WTC11 (cell line): ENCODE measurements around the gene TEX52. TPM values are rescaled to one million over a fixed set of nuclear protein-coding genes. Genes with fewer than 3 reads are reported as not detected.

ENCODE experiments used
- ATAC-seq: fragments of 200-7000 bp; cut with Tn5 transposase; 2 replicates; pipeline ENCODE4 v1.10.0; 2021; ENCODE audit warnings: mild to moderate bottlenecking, moderate library complexity
- CTCF ChIA-PET: fragments of 300-600 bp; sonication (Branson Sonifier 250); formaldehyde crosslinking; loops from one replicate; lab custom pipeline; 2021; ENCODE audit warnings: antibody characterized with exemption; lab: Charles Lee
- POLR2A ChIA-PET: fragments of 350-600 bp; sonication (Branson Sonifier 250); formaldehyde crosslinking; loops from one replicate; lab custom pipeline; 2021; ENCODE audit warnings: antibody characterized with exemption; lab: Charles Lee
- DNase-seq: peaks from one replicate; pipeline ENCODE4 v3.0.0; 2021; ENCODE audit warnings: low spot score
- H3K27ac Mint-ChIP-seq: 2 replicates; pipeline ENCODE4 v1.8.0; 2021; ENCODE audit warnings: mixed read lengths
- H3K27me3 Mint-ChIP-seq: 2 replicates; pipeline ENCODE4 v1.8.0; 2021; ENCODE audit warnings: low read depth, mild to moderate bottlenecking, moderate library complexity, mixed read lengths
- H3K36me3 Mint-ChIP-seq: 2 replicates; pipeline ENCODE4 v1.8.0; 2021; ENCODE audit warnings: mixed read lengths
- H3K4me1 Mint-ChIP-seq: 2 replicates; pipeline ENCODE4 v1.8.0; 2022; ENCODE audit warnings: mixed read lengths
- H3K4me3 Mint-ChIP-seq: 2 replicates; pipeline ENCODE4 v1.8.0; 2021; ENCODE audit warnings: mild to moderate bottlenecking, moderate library complexity, mixed read lengths
- H3K9me3 Mint-ChIP-seq: 2 replicates; pipeline ENCODE4 v1.8.0; 2021; ENCODE audit warnings: mixed read lengths
- CREM ChIP-seq: sonication (generic); formaldehyde crosslinking; IDR thresholded peaks from 2 replicates; pipeline ENCODE4 v1.8.1; 2022; ENCODE audit warnings: mild to moderate bottlenecking, missing genetic modification reagents, moderate library complexity
- ELF4 ChIP-seq: sonication (generic); formaldehyde crosslinking; IDR thresholded peaks from 2 replicates; pipeline ENCODE4 v1.8.1; 2022; ENCODE audit warnings: low read depth, mild to moderate bottlenecking, moderate library complexity, missing genetic modification reagents
- EMX1 ChIP-seq: fragments of 250-450 bp; sonication (Bioruptor Pico); IDR thresholded peaks from 2 replicates; pipeline ENCODE4 v1.8.0; 2021; ENCODE audit warnings: mild to moderate bottlenecking
- IRF2 ChIP-seq: sonication (generic); formaldehyde crosslinking; IDR thresholded peaks from 2 replicates; pipeline ENCODE4 v1.8.0; 2022; ENCODE audit warnings: low read depth, missing genetic modification reagents, borderline replicate concordance
- MLX ChIP-seq: sonication (generic); formaldehyde crosslinking; IDR thresholded peaks from 2 replicates; pipeline ENCODE4 v1.8.1; 2023; ENCODE audit warnings: mild to moderate bottlenecking, missing genetic modification reagents, moderate library complexity
- NFATC4 ChIP-seq: fragments of 250-450 bp; sonication (Bioruptor Pico); IDR thresholded peaks from 2 replicates; pipeline ENCODE4 v1.9.0; 2021; ENCODE audit warnings: mild to moderate bottlenecking
- NFYB ChIP-seq: sonication (generic); formaldehyde crosslinking; conservative IDR thresholded peaks from 2 replicates; pipeline ENCODE4 v1.8.0; 2022; ENCODE audit warnings: low read depth, missing genetic modification reagents
- SMAD4 ChIP-seq: sonication (generic); formaldehyde crosslinking; IDR thresholded peaks from 2 replicates; pipeline ENCODE4 v1.8.0; 2022; ENCODE audit warnings: mild to moderate bottlenecking, missing genetic modification reagents
- USF1 ChIP-seq: sonication (generic); formaldehyde crosslinking; IDR thresholded peaks from 2 replicates; pipeline ENCODE4 v1.8.0; 2022; ENCODE audit warnings: mild to moderate bottlenecking, missing genetic modification reagents
- ZNF121 ChIP-seq: sonication (generic); formaldehyde crosslinking; IDR thresholded peaks from 2 replicates; pipeline ENCODE4 v1.8.0; 2023; ENCODE audit warnings: missing genetic modification reagents
- ZNF138 ChIP-seq: sonication (generic); formaldehyde crosslinking; conservative IDR thresholded peaks from 2 replicates; pipeline ENCODE4 v1.8.1; 2022; ENCODE audit warnings: mild to moderate bottlenecking, moderate library complexity, missing genetic modification reagents
- ZNF232 ChIP-seq: sonication (generic); formaldehyde crosslinking; IDR thresholded peaks from 2 replicates; pipeline ENCODE4 v1.8.0; 2022; ENCODE audit warnings: mild to moderate bottlenecking, missing genetic modification reagents
- ZNF532 ChIP-seq: fragments of 250-450 bp; sonication (Bioruptor Pico); IDR thresholded peaks from 2 replicates; pipeline ENCODE4 v1.9.0; 2021; ENCODE audit warnings: mild to moderate bottlenecking, borderline replicate concordance
- total RNA-seq: library from RNA; stranded (reverse); gene quantifications from 3 replicates; pipeline ENCODE4 v1.2.3, GENCODE V29; 2021
- TF ChIP-seq, protein P1 (sequence below): sonication (generic); formaldehyde crosslinking; conservative IDR thresholded peaks from 2 replicates; pipeline ENCODE4 v1.8.1; 2022; ENCODE audit warnings: mild to moderate bottlenecking, missing genetic modification reagents
- TF ChIP-seq, protein P2 (sequence below): fragments of 200-600 bp; IDR thresholded peaks from 2 replicates; pipeline ENCODE4 v1.8.0; 2022; ENCODE audit warnings: antibody characterized with exemption
- TF ChIP-seq, protein P3 (sequence below): sonication (generic); formaldehyde crosslinking; IDR thresholded peaks from 2 replicates; pipeline ENCODE4 v1.8.0; 2022; ENCODE audit warnings: mild to moderate bottlenecking, missing genetic modification reagents

Gene TEX52
- total RNA-seq, 1 experiment from 2014 or later: not detected

DNA sequence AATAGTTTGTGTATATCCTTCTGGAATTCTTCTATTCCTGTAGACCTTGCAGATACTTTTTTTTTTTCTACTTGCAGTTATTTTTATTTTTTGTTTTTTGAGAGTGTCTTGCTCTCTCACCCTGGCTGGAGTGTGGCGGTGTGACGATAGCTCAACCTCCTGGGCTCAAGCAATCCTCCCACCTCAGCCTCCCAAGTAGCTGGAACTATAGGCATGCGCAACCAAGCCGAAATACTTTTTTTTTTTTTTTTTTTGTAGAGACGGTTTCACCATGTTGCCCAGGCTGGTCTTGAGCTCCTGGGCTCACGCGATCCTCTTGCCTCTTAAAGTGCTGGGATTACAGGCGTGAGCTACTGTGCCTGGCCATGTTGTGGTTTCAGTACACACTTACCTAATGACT lies 43.8 kb upstream of the TEX52 start:
- ChIA-PET CTCF (interaction anchor here (0.7 to 1.4 kb wide), 7 partner anchors 10 to 221 kb away, joined by 3 to 13 read pairs (median 4); no protein-coding TSS in a partner anchor), POLR2A (no interaction called here)
- Mint-ChIP-seq H3K27ac (no peak overlapping the region; the same call in 1 of the 2 replicates), H3K9me3 (no peaks in the 10 kb centered on the region), H3K27me3 (no peaks in the 10 kb centered on the region), H3K4me3 (no peak overlapping the region), H3K36me3 (no peaks in the 10 kb centered on the region), H3K4me1 (peaks cover 3% of the 10 kb centered on the region; the same call in 1 of the 2 replicates)
- ATAC-seq: peak; percentile 26; the same call in 1 of the 2 replicates
- no peak for TF ChIP-seq ZNF532
- TF ChIP-seq NFYB: no peak
- no peak for TF ChIP-seq ELF4
- no peak for TF ChIP-seq ZNF121
- no peak for TF ChIP-seq ZNF138 (CRISPR knock-in tag)
- TF ChIP-seq IRF2 (CRISPR knock-in tag): no peak
- TF ChIP-seq EMX1 (CRISPR knock-in tag): no peak
- no peak for TF ChIP-seq ZNF232 (CRISPR knock-in tag)
- TF ChIP-seq NFATC4 (CRISPR knock-in tag): no peak
- TF ChIP-seq, protein P1, sequence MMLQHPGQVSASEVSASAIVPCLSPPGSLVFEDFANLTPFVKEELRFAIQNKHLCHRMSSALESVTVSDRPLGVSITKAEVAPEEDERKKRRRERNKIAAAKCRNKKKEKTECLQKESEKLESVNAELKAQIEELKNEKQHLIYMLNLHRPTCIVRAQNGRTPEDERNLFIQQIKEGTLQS: no peak
- no peak for TF ChIP-seq CREM (CRISPR knock-in tag)
- no peak for DNase-seq

DNA sequence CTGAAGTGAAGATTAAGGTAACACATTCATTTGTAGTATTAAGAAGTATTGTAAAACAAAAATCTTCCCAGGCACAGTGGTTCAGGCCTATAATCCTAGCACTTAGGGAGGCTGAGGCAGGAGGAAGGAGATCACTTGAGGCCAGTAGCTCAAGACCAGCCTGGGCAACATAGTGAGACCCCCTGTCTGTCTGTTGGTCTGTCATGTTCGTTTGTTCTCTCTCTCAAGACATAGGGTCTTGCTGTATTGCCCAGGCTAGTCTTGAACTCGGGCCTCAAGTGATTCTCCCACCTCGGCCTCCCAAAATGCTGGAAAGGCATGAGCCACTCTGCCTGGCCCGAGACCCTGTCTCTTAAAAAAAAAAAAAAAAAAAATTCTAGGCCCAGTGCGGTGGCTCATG lies 40.6 kb upstream of the TEX52 start:
- peaks cover 5% of the 10 kb centered on the region; the same call in 1 of the 2 replicates for H3K4me1 Mint-ChIP-seq
- CTCF ChIA-PET: interaction anchor here (0.6 kb wide), 1 partner anchor 403 kb away, joined by 3 read pairs; no protein-coding TSS in a partner anchor
- no peaks in the 10 kb centered on the region for H3K36me3 Mint-ChIP-seq
- no peak for TF ChIP-seq USF1 (CRISPR knock-in tag)
- TF ChIP-seq, protein P2, sequence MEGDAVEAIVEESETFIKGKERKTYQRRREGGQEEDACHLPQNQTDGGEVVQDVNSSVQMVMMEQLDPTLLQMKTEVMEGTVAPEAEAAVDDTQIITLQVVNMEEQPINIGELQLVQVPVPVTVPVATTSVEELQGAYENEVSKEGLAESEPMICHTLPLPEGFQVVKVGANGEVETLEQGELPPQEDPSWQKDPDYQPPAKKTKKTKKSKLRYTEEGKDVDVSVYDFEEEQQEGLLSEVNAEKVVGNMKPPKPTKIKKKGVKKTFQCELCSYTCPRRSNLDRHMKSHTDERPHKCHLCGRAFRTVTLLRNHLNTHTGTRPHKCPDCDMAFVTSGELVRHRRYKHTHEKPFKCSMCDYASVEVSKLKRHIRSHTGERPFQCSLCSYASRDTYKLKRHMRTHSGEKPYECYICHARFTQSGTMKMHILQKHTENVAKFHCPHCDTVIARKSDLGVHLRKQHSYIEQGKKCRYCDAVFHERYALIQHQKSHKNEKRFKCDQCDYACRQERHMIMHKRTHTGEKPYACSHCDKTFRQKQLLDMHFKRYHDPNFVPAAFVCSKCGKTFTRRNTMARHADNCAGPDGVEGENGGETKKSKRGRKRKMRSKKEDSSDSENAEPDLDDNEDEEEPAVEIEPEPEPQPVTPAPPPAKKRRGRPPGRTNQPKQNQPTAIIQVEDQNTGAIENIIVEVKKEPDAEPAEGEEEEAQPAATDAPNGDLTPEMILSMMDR: no peak
- TF ChIP-seq ZNF121: peak; percentile 86
- TF ChIP-seq, protein P3, sequence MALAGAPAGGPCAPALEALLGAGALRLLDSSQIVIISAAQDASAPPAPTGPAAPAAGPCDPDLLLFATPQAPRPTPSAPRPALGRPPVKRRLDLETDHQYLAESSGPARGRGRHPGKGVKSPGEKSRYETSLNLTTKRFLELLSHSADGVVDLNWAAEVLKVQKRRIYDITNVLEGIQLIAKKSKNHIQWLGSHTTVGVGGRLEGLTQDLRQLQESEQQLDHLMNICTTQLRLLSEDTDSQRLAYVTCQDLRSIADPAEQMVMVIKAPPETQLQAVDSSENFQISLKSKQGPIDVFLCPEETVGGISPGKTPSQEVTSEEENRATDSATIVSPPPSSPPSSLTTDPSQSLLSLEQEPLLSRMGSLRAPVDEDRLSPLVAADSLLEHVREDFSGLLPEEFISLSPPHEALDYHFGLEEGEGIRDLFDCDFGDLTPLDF (CRISPR knock-in tag): no peak
- TF ChIP-seq SMAD4: no peak
- TF ChIP-seq MLX (CRISPR knock-in tag): no peak
- no peaks in the 10 kb centered on the region for H3K9me3 Mint-ChIP-seq
- no peaks in the 10 kb centered on the region; the same call in 1 of the 2 replicates for H3K27me3 Mint-ChIP-seq
- POLR2A ChIA-PET: no interaction called here
- H3K4me3 Mint-ChIP-seq: no peak overlapping the region
- DNase-seq (no peak), ATAC-seq (no peak)
- H3K27ac Mint-ChIP-seq: no peak overlapping the region
